LNCAP (cell line): ENCODE measurements around the gene GRIK3.

ENCODE experiments used
- CTCF ChIP-seq: fragments of 450-650 bp; IDR thresholded peaks from 2 replicates; pipeline ENCODE4 v1.5.1; 2017; ENCODE audit warnings: mild to moderate bottlenecking

GRIK3 gene

GRCh38 chr1:36881068-36881405, 153.3 kb downstream of the GRIK3 start:
- no peak for TF ChIP-seq CTCF

GRCh38 chr1:36880155-36881067, 153.9 kb downstream of the GRIK3 start:
- no peak for TF ChIP-seq CTCF

- TF ChIP-seq CTCF = no peak
Measured at GRCh38 chr1:36879613-36880012, 154.7 kb downstream of the GRIK3 start.

- no peak for TF ChIP-seq CTCF
Measured at GRCh38 chr1:36876990-36877389, 157.3 kb downstream of the GRIK3 start.

GRCh38 chr1:36874271-36875060, 159.8 kb downstream of the GRIK3 start:
- TF ChIP-seq CTCF = no peak

- no peak for TF ChIP-seq CTCF
Measured at GRCh38 chr1:36872858-36873257, 161.5 kb downstream of the GRIK3 start.

- TF ChIP-seq CTCF = no peak
Measured at GRCh38 chr1:36872126-36872754, 162.1 kb downstream of the GRIK3 start.
